AG04449 (cell line): ENCODE measurements around the gene WDFY3.
"Not testable (repeated sequence)": the region's sequence is repeated elsewhere in the genome, so short reads cannot be mapped to it uniquely, and the experiment has no call there.

Experiments used
- CTCF ChIA-PET: fragments of 350-600 bp; formaldehyde crosslinking; extraction: SDS; loops from one replicate; lab custom pipeline; 2021; ENCODE audit warnings: antibody characterized with exemption; lab: Yijun Ruan, JAX
- POLR2A ChIA-PET: fragments of 400-600, 350-600 bp; formaldehyde crosslinking; extraction: SDS; loops from one replicate; lab custom pipeline; 2020; ENCODE audit warnings: antibody characterized with exemption, inconsistent platforms; lab: Yijun Ruan, JAX
- DNase-seq: peaks from one replicate; pipeline ENCODE4 v3.0.0-alpha.2; 2010; ENCODE audit warnings: low read depth, low spot score
- H3K4me3 ChIP-seq: 2 replicates; pipeline ENCODE4 v1.5.1; 2011; ENCODE audit warnings: low read depth, mild to moderate bottlenecking, control low read depth, low read length
- TF ChIP-seq, protein P1 (sequence below): IDR thresholded peaks from one replicate; pipeline ENCODE4 v1.5.1; 2011; ENCODE audit warnings: mild to moderate bottlenecking, moderate library complexity, low read length, control low read depth, inconsistent platforms; ENCODE audit not compliant: insufficient read depth; ENCODE audit errors: missing control alignments

WDFY3 gene

GRCh38 chr4:84848432-84848831 lies 118.1 kb downstream of the WDFY3 start:
- CTCF ChIA-PET, result interaction anchor here (2.9 kb wide), 1 partner anchor 122 kb away, joined by 11 read pairs; no protein-coding TSS in a partner anchor
- no peak overlapping the region for H3K4me3 ChIP-seq
- POLR2A ChIA-PET, result no interaction called here
- TF ChIP-seq, protein P1, sequence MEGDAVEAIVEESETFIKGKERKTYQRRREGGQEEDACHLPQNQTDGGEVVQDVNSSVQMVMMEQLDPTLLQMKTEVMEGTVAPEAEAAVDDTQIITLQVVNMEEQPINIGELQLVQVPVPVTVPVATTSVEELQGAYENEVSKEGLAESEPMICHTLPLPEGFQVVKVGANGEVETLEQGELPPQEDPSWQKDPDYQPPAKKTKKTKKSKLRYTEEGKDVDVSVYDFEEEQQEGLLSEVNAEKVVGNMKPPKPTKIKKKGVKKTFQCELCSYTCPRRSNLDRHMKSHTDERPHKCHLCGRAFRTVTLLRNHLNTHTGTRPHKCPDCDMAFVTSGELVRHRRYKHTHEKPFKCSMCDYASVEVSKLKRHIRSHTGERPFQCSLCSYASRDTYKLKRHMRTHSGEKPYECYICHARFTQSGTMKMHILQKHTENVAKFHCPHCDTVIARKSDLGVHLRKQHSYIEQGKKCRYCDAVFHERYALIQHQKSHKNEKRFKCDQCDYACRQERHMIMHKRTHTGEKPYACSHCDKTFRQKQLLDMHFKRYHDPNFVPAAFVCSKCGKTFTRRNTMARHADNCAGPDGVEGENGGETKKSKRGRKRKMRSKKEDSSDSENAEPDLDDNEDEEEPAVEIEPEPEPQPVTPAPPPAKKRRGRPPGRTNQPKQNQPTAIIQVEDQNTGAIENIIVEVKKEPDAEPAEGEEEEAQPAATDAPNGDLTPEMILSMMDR, result no peak
- DNase-seq, result no peak

DNA sequence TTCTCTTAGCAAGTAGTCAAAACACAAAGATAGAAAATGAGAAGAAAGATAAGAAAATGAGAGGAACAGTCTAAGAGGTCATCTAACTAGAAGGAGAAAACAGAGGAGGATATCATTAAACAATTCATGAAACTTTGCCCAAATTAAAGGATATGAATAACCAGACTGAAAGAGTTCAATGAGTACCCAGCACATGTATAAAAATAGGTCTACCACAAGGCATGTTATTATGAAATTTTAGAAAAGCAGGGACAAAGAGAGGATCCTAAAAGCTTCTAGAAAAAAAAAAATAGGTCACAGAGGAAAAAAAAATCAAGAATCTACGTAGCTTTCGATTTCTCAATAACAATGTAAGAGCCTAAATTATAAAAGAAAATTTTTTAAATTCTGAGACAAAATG lies 118.5 kb downstream of the WDFY3 start:
- ChIA-PET CTCF (interaction anchor here (2.9 kb wide), 1 partner anchor 123 kb away, joined by 11 read pairs; no protein-coding TSS in a partner anchor), POLR2A (no interaction called here)
- no peak overlapping the region for H3K4me3 ChIP-seq
- DNase-seq, result no peak
- TF ChIP-seq, protein P1, result no peak

- no peak for DNase-seq
- H3K4me3 ChIP-seq, result no peak overlapping the region
- TF ChIP-seq, protein P1, result no peak
- ChIA-PET CTCF (interaction anchor here (2.9 kb wide), 1 partner anchor 124 kb away, joined by 11 read pairs; no protein-coding TSS in a partner anchor), POLR2A (no interaction called here)
Observed at GRCh38 chr4:84846985-84847384, 119.5 kb downstream of the WDFY3 start.

DNA sequence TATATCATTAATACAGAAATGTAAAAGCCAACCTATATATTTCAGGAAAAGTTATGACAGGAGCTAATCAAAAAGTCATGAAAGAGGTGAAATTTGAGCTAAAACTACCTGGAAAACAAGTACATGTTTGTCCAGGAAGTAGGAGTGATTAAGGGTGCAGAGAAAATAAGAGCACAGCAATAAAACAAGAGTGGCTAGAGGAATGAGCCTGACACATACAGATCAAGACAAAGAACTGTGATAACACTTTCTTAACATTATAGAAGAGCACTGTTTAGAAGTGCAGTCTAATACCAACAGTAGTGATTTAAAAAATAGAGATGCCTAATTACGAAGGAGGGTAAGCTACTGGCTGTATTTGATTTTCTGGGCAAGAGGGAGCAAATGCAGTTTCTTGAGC lies 125.1 kb downstream of the WDFY3 start:
- ChIA-PET POLR2A (no interaction called here), CTCF (no interaction called here)
- TF ChIP-seq, protein P1, result no peak
- no peak overlapping the region for H3K4me3 ChIP-seq
- DNase-seq, result no peak

DNA sequence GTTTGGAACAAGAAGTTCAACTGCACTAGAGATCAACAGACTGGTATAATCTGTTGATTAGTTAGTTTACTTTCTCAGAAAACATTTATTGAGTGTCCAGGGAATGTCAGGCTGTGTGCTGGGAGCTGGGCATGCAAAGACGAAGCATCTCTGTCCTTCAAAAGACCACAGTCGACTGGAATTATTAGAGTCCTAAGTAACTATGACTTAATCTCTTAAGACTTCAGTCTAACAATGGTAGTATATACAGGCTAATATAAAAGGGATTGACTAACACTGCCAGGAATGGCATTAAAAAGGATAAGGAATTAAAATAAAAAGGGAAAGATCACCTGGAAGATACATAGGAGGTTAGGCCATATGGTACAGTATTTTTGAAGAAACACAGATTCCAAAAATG lies 128.7 kb downstream of the WDFY3 start:
- POLR2A ChIA-PET, result no interaction called here
- TF ChIP-seq, protein P1, result no peak
- CTCF ChIA-PET, result no interaction called here
- no peak for DNase-seq
- H3K4me3 ChIP-seq, result no peak overlapping the region

DNA sequence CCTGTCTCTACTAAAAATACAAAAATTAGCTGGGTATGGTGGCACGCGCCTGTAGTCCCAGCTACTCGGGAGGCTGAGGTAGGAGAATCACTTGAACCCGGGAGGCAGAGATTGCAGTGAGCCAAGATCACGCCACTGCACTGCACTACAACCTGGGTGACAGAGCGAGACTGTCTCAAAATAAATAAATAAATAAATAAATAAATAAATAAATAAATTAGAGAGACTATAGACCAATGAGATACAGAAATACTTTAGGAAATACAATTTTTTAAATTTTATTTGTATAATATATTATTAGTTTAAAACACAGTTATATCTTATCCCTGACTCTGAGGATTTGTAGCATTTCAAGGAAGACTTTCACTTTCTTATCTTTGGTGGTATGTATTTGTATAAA lies 136.9 kb downstream of the WDFY3 start:
- H3K4me3 ChIP-seq, CTCF ChIA-PET, POLR2A ChIA-PET, DNase-seq: not testable (repeated sequence)

GRCh38 chr4:84826681-84827080 lies 139.8 kb downstream of the WDFY3 start:
- CTCF ChIA-PET, result no interaction called here
- no peak for DNase-seq
- TF ChIP-seq, protein P1, result no peak
- H3K4me3 ChIP-seq, result no peak overlapping the region
- POLR2A ChIA-PET, result no interaction called here
